SK-N-SH treated with all-trans-retinoic acid at 6 μM for 48 hours (cell line): ENCODE data around the gene DNM2.

ENCODE experiments used
- ARNTL ChIP-seq: fragments of 450-650 bp; formaldehyde crosslinking; IDR thresholded peaks from 2 replicates; pipeline ENCODE4 v1.5.0; 2020; ENCODE audit warnings: low read depth, mild to moderate bottlenecking, moderate library complexity, borderline replicate concordance
- BACH2 ChIP-seq: fragments of 250-450 bp; sonication (Bioruptor Pico); IDR thresholded peaks from 2 replicates; pipeline ENCODE4 v1.9.0; 2021; ENCODE audit warnings: mild to moderate bottlenecking, borderline replicate concordance
- CREB5 ChIP-seq: fragments of 250-450 bp; sonication (Bioruptor Pico); IDR thresholded peaks from 2 replicates; pipeline ENCODE4 v1.5.1; 2020; ENCODE audit warnings: low read depth, mild to moderate bottlenecking, moderate library complexity
- GLIS3 ChIP-seq: fragments of 250-450 bp; sonication (Bioruptor Pico); IDR thresholded peaks from 2 replicates; pipeline ENCODE4 v1.5.0; 2020; ENCODE audit warnings: mild to moderate bottlenecking, moderate library complexity
- ISL1 ChIP-seq: fragments of 250-450 bp; sonication (Bioruptor Pico); IDR thresholded peaks from 2 replicates; pipeline ENCODE4 v2.1.2; 2022; ENCODE audit warnings: mild to moderate bottlenecking, moderate library complexity
- OSR1 ChIP-seq: fragments of 250-450 bp; sonication (Bioruptor Pico); IDR thresholded peaks from 2 replicates; pipeline ENCODE4 v1.8.0; 2022; ENCODE audit warnings: moderate library complexity, mild to moderate bottlenecking, inconsistent platforms
- PPARA ChIP-seq: fragments of 250-450 bp; sonication (Bioruptor Pico); IDR thresholded peaks from 2 replicates; pipeline ENCODE4 v1.5.0; 2020; ENCODE audit warnings: mild to moderate bottlenecking, borderline replicate concordance
- RARB ChIP-seq: fragments of 250-450 bp; sonication (Bioruptor Pico); IDR thresholded peaks from 2 replicates; pipeline ENCODE4 v1.8.0; 2021; ENCODE audit warnings: mild to moderate bottlenecking, moderate library complexity
- TSHZ2 ChIP-seq: fragments of 250-450 bp; sonication (Bioruptor Pico); IDR thresholded peaks from 2 replicates; pipeline ENCODE4 v1.5.0; 2020; ENCODE audit warnings: mild to moderate bottlenecking, moderate library complexity
- ZC3H10 ChIP-seq: fragments of 250-450 bp; sonication (Bioruptor Pico); IDR thresholded peaks from 2 replicates; pipeline ENCODE4 v1.5.1; 2021; ENCODE audit warnings: mild to moderate bottlenecking, moderate library complexity
- ZFP3 ChIP-seq: fragments of 250-450 bp; sonication (Bioruptor Pico); IDR thresholded peaks from 2 replicates; pipeline ENCODE4 v1.5.0; 2020; ENCODE audit warnings: mild to moderate bottlenecking, moderate library complexity
- ZFP30 ChIP-seq: fragments of 450-650 bp; formaldehyde crosslinking; IDR thresholded peaks from 2 replicates; pipeline ENCODE4 v1.5.0; 2022; ENCODE audit warnings: mild to moderate bottlenecking, moderate library complexity
- ZNF565 ChIP-seq: fragments of 450-650 bp; formaldehyde crosslinking; conservative IDR thresholded peaks from 2 replicates; pipeline ENCODE4 v1.5.0; 2020; ENCODE audit warnings: low read depth, mild to moderate bottlenecking, moderate library complexity
- ZNF70 ChIP-seq: fragments of 450-650 bp; formaldehyde crosslinking; IDR thresholded peaks from 2 replicates; pipeline ENCODE4 v1.5.0; 2020; ENCODE audit warnings: mild to moderate bottlenecking, moderate library complexity

- TF ChIP-seq ZNF565 (no peak), ZFP30 (CRISPR knock-in tag) (no peak), ISL1 (CRISPR knock-in tag) (no peak), TSHZ2 (CRISPR knock-in tag) (no peak), BACH2 (CRISPR knock-in tag) (no peak), RARB (CRISPR knock-in tag) (no peak), GLIS3 (CRISPR knock-in tag) (no peak), ZNF70 (no peak), CREB5 (CRISPR knock-in tag) (no peak), ARNTL (CRISPR knock-in tag) (no peak), ZC3H10 (no peak), ZFP3 (CRISPR knock-in tag) (no peak), PPARA (CRISPR knock-in tag) (no peak), OSR1 (CRISPR knock-in tag) (no peak)
These were observed 79.2 kb downstream of the DNM2 start for GRCh38 chr19:10797078-10797477.
